HG03025 (cell line): ENCODE results near the gene SH3TC1.

Source experiments
- ATAC-seq: cut with Tn5 transposase; IDR thresholded peaks from one replicate; pipeline ENCODE4 v1.9.1; 2021; ENCODE audit warnings: mild to moderate bottlenecking, moderate library complexity; ENCODE audit not compliant: unreplicated experiment, low FRiP score

The SH3TC1 gene

GRCh38 chr4:8239226-8239625, 40.1 kb downstream of the SH3TC1 start:
- ATAC-seq: no peak

- ATAC-seq: no peak
These were observed 40.6 kb downstream of the SH3TC1 start for GRCh38 chr4:8239661-8240060.

- ATAC-seq: no peak
These were observed 41.3 kb downstream of the SH3TC1 start for GRCh38 chr4:8240211-8241041.

- ATAC-seq: no peak
These were observed 42.2 kb downstream of the SH3TC1 start for GRCh38 chr4:8241211-8241779.

- no peak for ATAC-seq
These were observed 43.0 kb downstream of the SH3TC1 start for GRCh38 chr4:8241895-8242696.

GRCh38 chr4:8242782-8243560, 43.9 kb downstream of the SH3TC1 start:
- no peak for ATAC-seq

- no peak for ATAC-seq
These were observed 45.1 kb downstream of the SH3TC1 start for GRCh38 chr4:8244001-8244757.

- no peak for ATAC-seq
These were observed 45.9 kb downstream of the SH3TC1 start for GRCh38 chr4:8244931-8245460.

GRCh38 chr4:8245884-8246833, 47.1 kb downstream of the SH3TC1 start:
- no peak for ATAC-seq

GRCh38 chr4:8247047-8247930, 48.2 kb downstream of the SH3TC1 start:
- ATAC-seq: no peak

GRCh38 chr4:8248091-8248490, 49.0 kb downstream of the SH3TC1 start:
- no peak for ATAC-seq

- no peak for ATAC-seq
These were observed 51.1 kb downstream of the SH3TC1 start for GRCh38 chr4:8250227-8250626.

GRCh38 chr4:8250637-8251036, 51.5 kb downstream of the SH3TC1 start:
- ATAC-seq: no peak

- ATAC-seq: no peak
These were observed 52.2 kb downstream of the SH3TC1 start for GRCh38 chr4:8251110-8251883.

GRCh38 chr4:8252301-8253173, 53.4 kb downstream of the SH3TC1 start:
- no peak for ATAC-seq

GRCh38 chr4:8254076-8254475, 55.0 kb downstream of the SH3TC1 start:
- ATAC-seq: no peak
